CD4-positive, alpha-beta T cell (primary cell): ENCODE measurements around the gene MAPT. TPM values are rescaled to one million over a fixed set of nuclear protein-coding genes. Genes with fewer than 3 reads are reported as not detected.
A peak's percentile ranks its signal among the peaks of the same experiment; 100 is the strongest.

Experiments used
- ATAC-seq: fragments of 200-7000 bp; cut with Tn5 transposase; one replicate; pipeline ENCODE4 v1.10.0; 2022; ENCODE audit warnings: mild to moderate bottlenecking; ENCODE audit not compliant: poor library complexity
- CTCF ChIA-PET: fragments of 350-600 bp; sonication (Branson Sonifier 250); formaldehyde crosslinking; loops from one replicate; lab custom pipeline; 2021; ENCODE audit warnings: antibody characterized with exemption, inconsistent platforms; lab: Charles Lee
- POLR2A ChIA-PET: fragments of 350-600 bp; sonication (Branson Sonifier 250); formaldehyde crosslinking; loops from one replicate; lab custom pipeline; 2021; ENCODE audit warnings: antibody characterized with exemption, inconsistent platforms; lab: Charles Lee
- DNase-seq, 14 experiments: peaks; one replicate each; pipeline ENCODE4 v3.0.0-alpha.2; 2013 to 2020; ENCODE audit warnings: mixed read lengths in 2 of 14
- H3K27ac ChIP-seq, 2 donors: one replicate each; pipeline versions ENCODE4 v1.5.1 to v1.7.0; 2013; ENCODE audit warnings: low read length in 2 of 2, low read depth in 1 of 2, mild to moderate bottlenecking in 1 of 2
- H3K27me3 ChIP-seq, 2 experiments: 1 replicate in 1 of 2; 2 replicates in 1 of 2; pipeline versions ENCODE4 v1.6.1 to v1.7.0; 2013; ENCODE audit warnings: low read length in 2 of 2, control low read depth in 1 of 2, mild to moderate bottlenecking in 1 of 2, moderate library complexity in 1 of 2; ENCODE audit not compliant: insufficient read depth in 2 of 2, control insufficient read depth in 1 of 2
- H3K36me3 ChIP-seq: one replicate; pipeline ENCODE4 v1.6.1; 2013; ENCODE audit warnings: low read length, control low read depth; ENCODE audit not compliant: insufficient read depth
- H3K4me1 ChIP-seq: one replicate; pipeline ENCODE4 v1.6.1; 2013; ENCODE audit warnings: low read length, control low read depth; ENCODE audit not compliant: insufficient read depth
- H3K4me3 ChIP-seq: one replicate; pipeline ENCODE4 v1.5.1; 2013; ENCODE audit warnings: mild to moderate bottlenecking, low read length, moderate library complexity
- H3K9me3 ChIP-seq, 2 experiments: 1 replicate in 1 of 2; 2 replicates in 1 of 2; pipeline versions ENCODE4 v1.6.1 to v1.7.0; 2013; ENCODE audit warnings: low read length in 2 of 2, mild to moderate bottlenecking in 2 of 2, control low read depth in 1 of 2, moderate library complexity in 1 of 2; ENCODE audit not compliant: control insufficient read depth in 1 of 2, insufficient read depth in 1 of 2
- H3K27ac Mint-ChIP-seq: one replicate; pipeline ENCODE4 v1.8.0; 2020; ENCODE audit warnings: mixed read lengths
- H3K27me3 Mint-ChIP-seq: one replicate; pipeline ENCODE4 v1.8.0; 2021; ENCODE audit warnings: mixed read lengths
- H3K36me3 Mint-ChIP-seq: one replicate; pipeline ENCODE4 v1.8.0; 2021; ENCODE audit warnings: low read depth, mixed read lengths
- H3K4me1 Mint-ChIP-seq: one replicate; pipeline ENCODE4 v1.8.0; 2021; ENCODE audit warnings: low read depth, mixed read lengths
- H3K4me3 Mint-ChIP-seq: one replicate; pipeline ENCODE4 v1.8.0; 2020; ENCODE audit warnings: mild to moderate bottlenecking, mixed read lengths
- H3K9me3 Mint-ChIP-seq: one replicate; pipeline ENCODE4 v1.8.0; 2020; ENCODE audit warnings: mixed read lengths
- intact Hi-C, 2 experiments: fragments of 100-400 bp; cut with DNase I in 1 of 2; cut with micrococcal nuclease in 1 of 2; formaldehyde crosslinking; loops; one replicate each; pipeline versions ENCODE4 v1.15.1 to v1.9.0; 2023 to 2025; cut with DNase I, micrococcal nuclease
- total RNA-seq, 174 experiments: library from RNA in 2 of 174; stranded (reverse) in 2 of 174; gene quantifications; one replicate each; pipeline ENCODE4 v1.2.3 and lab custom pipeline; 2021 to 2026
- TF ChIP-seq, protein P1 (sequence below): fragments of 200-600 bp; IDR thresholded peaks from one replicate; pipeline ENCODE4 v1.8.0; 2022; ENCODE audit warnings: antibody characterized with exemption, mild to moderate bottlenecking

The MAPT gene
- total RNA-seq, 2 experiments from 2014 or later, result 0.41 to 0.53 TPM

DNA sequence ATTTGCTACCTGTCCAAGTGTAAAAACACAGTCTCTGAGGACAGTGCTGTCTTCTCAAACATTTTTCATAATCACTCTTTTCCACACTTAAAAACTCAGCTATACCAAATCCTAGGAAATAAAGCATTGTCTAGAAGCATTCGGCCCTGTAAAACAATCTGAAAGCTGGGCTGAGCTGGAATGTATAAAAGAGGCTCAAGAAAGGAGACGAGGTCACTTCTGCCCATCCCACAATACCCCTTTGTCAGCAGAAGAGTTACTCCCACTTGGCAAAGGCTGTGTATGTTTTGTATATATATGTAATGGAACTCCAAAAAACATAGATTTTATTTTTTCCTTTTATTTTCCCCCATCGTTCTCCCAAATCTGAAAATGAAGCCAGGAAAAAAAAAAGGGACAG is 148.6 kb downstream of the MAPT start:
- Histone ChIP-seq H3K9me3 (no peaks in the 10 kb centered on the region), H3K36me3 (peaks cover 92% of the 10 kb centered on the region), H3K4me3 (no peak overlapping the region), H3K27ac (no peak overlapping the region), H3K4me1 (no peaks in the 10 kb centered on the region), H3K27me3 (no peaks in the 10 kb centered on the region)
- no peaks in the 10 kb centered on the region for H3K9me3 Mint-ChIP-seq
- no peak overlapping the region for H3K4me3 Mint-ChIP-seq
- TF ChIP-seq, protein P1, sequence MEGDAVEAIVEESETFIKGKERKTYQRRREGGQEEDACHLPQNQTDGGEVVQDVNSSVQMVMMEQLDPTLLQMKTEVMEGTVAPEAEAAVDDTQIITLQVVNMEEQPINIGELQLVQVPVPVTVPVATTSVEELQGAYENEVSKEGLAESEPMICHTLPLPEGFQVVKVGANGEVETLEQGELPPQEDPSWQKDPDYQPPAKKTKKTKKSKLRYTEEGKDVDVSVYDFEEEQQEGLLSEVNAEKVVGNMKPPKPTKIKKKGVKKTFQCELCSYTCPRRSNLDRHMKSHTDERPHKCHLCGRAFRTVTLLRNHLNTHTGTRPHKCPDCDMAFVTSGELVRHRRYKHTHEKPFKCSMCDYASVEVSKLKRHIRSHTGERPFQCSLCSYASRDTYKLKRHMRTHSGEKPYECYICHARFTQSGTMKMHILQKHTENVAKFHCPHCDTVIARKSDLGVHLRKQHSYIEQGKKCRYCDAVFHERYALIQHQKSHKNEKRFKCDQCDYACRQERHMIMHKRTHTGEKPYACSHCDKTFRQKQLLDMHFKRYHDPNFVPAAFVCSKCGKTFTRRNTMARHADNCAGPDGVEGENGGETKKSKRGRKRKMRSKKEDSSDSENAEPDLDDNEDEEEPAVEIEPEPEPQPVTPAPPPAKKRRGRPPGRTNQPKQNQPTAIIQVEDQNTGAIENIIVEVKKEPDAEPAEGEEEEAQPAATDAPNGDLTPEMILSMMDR, result no peak
- DNase-seq (no peak), ATAC-seq (no peak)
- peak overlapping the region; percentile 34 for H3K27ac Mint-ChIP-seq
- no peaks in the 10 kb centered on the region for H3K27me3 Mint-ChIP-seq
- peaks cover 18% of the 10 kb centered on the region for H3K4me1 Mint-ChIP-seq
- ChIA-PET POLR2A (interaction anchor here (0.8 kb wide), 1 partner anchor 16 kb away, joined by 5 read pairs; no protein-coding TSS in a partner anchor), CTCF (interaction anchor here (0.9 to 2.4 kb wide), 2 partner anchors 141 to 151 kb away, joined by 3 to 5 read pairs; no protein-coding TSS in a partner anchor)
- intact Hi-C loops, result no loop called here
- H3K36me3 Mint-ChIP-seq, result peaks cover 90% of the 10 kb centered on the region

DNA sequence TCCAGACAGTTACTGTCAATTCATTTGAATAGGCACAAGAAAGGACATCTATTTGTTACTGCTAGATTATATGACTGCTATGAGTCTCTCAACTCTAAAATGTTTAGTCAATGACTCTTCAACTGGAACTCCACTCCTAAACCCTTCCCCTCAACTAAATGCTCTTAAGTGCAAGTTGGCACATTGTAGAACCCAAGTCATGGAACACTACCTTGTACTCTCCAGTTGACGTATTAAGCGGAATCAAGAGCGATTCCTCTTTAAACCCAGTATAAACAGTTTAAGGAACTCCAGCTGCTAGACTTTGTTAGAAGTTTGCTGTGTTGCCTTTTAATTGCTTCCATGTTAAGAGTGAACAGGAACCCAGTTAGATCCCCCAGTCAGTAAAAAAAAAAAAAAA is 149.3 kb downstream of the MAPT start:
- Mint-ChIP-seq H3K36me3 (peaks cover 90% of the 10 kb centered on the region), H3K27me3 (no peaks in the 10 kb centered on the region), H3K9me3 (no peaks in the 10 kb centered on the region), H3K27ac (no peak overlapping the region), H3K4me1 (peaks cover 18% of the 10 kb centered on the region), H3K4me3 (no peak overlapping the region)
- CTCF ChIA-PET, result interaction anchor here (1.1 to 2.7 kb wide), 14 partner anchors 8 to 169 kb away, joined by 4 to 31 read pairs (median 6); partner anchors contain the start of gene KANSL1
- intact Hi-C loops, result loop anchor here (1.0 to 2.0 kb wide), 6 partner anchors 41 to 170 kb away; no protein-coding TSS in a partner anchor
- H3K4me3 ChIP-seq, result no peak overlapping the region
- no peak overlapping the region for H3K27ac ChIP-seq
- POLR2A ChIA-PET, result interaction anchor here (1.1 to 2.0 kb wide), 4 partner anchors 143 to 169 kb away, joined by 3 to 16 read pairs (median 12); partner anchors contain the start of gene KANSL1
- TF ChIP-seq, protein P1, result no peak
- peaks cover 92% of the 10 kb centered on the region for H3K36me3 ChIP-seq
- DNase-seq (no peak), ATAC-seq (no peak)
- no peaks in the 10 kb centered on the region for H3K27me3 ChIP-seq
- H3K4me1 ChIP-seq, result no peaks in the 10 kb centered on the region
- no peaks in the 10 kb centered on the region for H3K9me3 ChIP-seq

DNA sequence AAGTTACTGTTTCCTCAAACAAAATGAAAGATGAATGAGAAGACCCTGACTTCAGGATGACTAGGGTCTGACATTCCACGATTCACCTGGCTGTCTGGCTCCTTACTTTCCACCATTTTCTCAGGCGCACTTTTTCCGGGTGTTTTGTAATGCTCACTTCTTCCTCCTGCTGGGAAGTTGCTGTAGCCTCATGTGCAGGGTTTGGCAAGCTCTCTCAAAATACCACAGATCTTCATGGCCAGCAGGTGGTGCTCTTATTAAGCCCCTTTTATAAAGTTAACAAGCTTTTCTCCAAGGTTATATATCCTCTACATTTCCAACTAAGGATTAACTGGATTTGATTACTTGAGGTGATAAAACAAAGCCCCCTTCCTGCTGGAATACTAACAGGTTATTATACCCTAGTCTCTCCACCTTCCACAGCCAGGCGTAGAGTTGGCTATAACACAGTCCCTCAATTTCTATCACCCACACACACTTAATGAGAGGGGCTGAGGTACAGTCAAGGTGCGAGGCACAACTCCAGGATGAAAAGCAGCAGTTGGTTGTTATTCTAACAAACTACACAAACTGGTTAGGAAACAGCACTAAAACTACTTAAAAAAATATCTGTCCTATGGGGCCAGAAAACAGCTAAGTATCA is 150.1 kb downstream of the MAPT start:
- peak in 13 of 14 experiments; percentile 23 to 78 (median 48) for DNase-seq
- peak; percentile 74 for ATAC-seq
- H3K36me3 ChIP-seq, result peaks cover 92% of the 10 kb centered on the region
- H3K36me3 Mint-ChIP-seq, result peaks cover 90% of the 10 kb centered on the region
- H3K27ac Mint-ChIP-seq, result peak overlapping the region; percentile 54
- no peaks in the 10 kb centered on the region for H3K27me3 ChIP-seq
- H3K4me3 ChIP-seq, result no peak overlapping the region
- no peaks in the 10 kb centered on the region for H3K9me3 Mint-ChIP-seq
- TF ChIP-seq, protein P1, result peak; percentile 80
- no peaks in the 10 kb centered on the region for H3K27me3 Mint-ChIP-seq
- H3K27ac ChIP-seq, result no peak overlapping the region
- H3K9me3 ChIP-seq, result no peaks in the 10 kb centered on the region
- no peaks in the 10 kb centered on the region for H3K4me1 ChIP-seq
- CTCF ChIA-PET, result interaction anchor here (0.6 to 2.7 kb wide), 24 partner anchors 8 to 223 kb away, joined by 3 to 31 read pairs (median 4); partner anchors contain the start of gene KANSL1
- peaks cover 18% of the 10 kb centered on the region for H3K4me1 Mint-ChIP-seq
- POLR2A ChIA-PET, result interaction anchor here (1.0 to 2.0 kb wide), 7 partner anchors 24 to 168 kb away, joined by 3 to 16 read pairs (median 5); partner anchors contain the start of gene KANSL1
- H3K4me3 Mint-ChIP-seq, result no peak overlapping the region
- intact Hi-C loops, result loop anchor here (1.0 to 2.0 kb wide), 6 partner anchors 42 to 169 kb away; no protein-coding TSS in a partner anchor
